Adrenal gland (tissue), 12 donors: ENCODE measurements around the gene LAMP1. TPM values are rescaled to one million over a fixed set of nuclear protein-coding genes. Genes with fewer than 3 reads are reported as not detected.
"Not testable (repeated sequence)": the region's sequence is repeated elsewhere in the genome, so short reads cannot be mapped to it uniquely, and the experiment has no call there.

ENCODE experiments used
- DNase-seq, 7 donors: peaks; one replicate each; pipeline ENCODE4 v3.0.0-alpha.2; 2019 to 2020
- H3K27ac ChIP-seq, 5 donors: fragments of 200-600 bp; sonication (generic) in 4 of 5; 1 replicate in 3 of 5; 2 replicates in 2 of 5; pipeline versions ENCODE4 v1.5.1 to v1.8.0; 2016 to 2020; ENCODE audit warnings: mild to moderate bottlenecking in 1 of 5
- H3K27me3 ChIP-seq: fragments of 200-600 bp; 2 replicates; pipeline ENCODE4 v1.8.0; 2021
- H3K36me3 ChIP-seq, 2 donors: fragments of 200-600 bp; replicated peaks in 1 of 2; 1 replicate in 1 of 2; 2 replicates in 1 of 2; pipeline versions ENCODE4 v1.5.1 to v1.8.0; 2018 to 2022
- H3K4me1 ChIP-seq, 2 donors: fragments of 200-600 bp; replicated peaks in 1 of 2; 1 replicate in 1 of 2; 2 replicates in 1 of 2; pipeline versions ENCODE4 v1.5.1 to v1.8.0; 2018 to 2021
- H3K4me3 ChIP-seq, 4 donors: fragments of 200-600 bp; sonication (generic) in 3 of 4; one replicate each; pipeline ENCODE4 v1.5.1; 2016 to 2018
- H3K9me3 ChIP-seq, 3 donors: fragments of 200-600 bp; sonication (generic) in 1 of 3; replicated peaks in 1 of 3; 1 replicate in 2 of 3; 2 replicates in 1 of 3; pipeline versions ENCODE4 v1.5.1 to v1.8.0; 2016 to 2021
- POLR2A ChIP-seq, 2 donors: fragments of 450-650 bp; IDR thresholded peaks; one replicate each; pipeline ENCODE4 v1.6.1; 2017; ENCODE audit warnings: antibody characterized with exemption in 2 of 2, mild to moderate bottlenecking in 2 of 2, moderate library complexity in 1 of 2
- WGBS, 4 donors: extraction: QIAGEN DNeasy Blood & Tissue Kit in 2 of 4; methylation state at CpG; one replicate each; pipeline versions ENCODE4 v1.1.5 to v1.1.7; 2013 to 2017; 5-methylcytosine and 5-hydroxymethylcytosine counted together
- intact Hi-C, 2 donors: fragments of 100-400 bp; cut with DNase I; formaldehyde crosslinking; loops; one replicate each; pipeline versions ENCODE4 v1.14.1 to v1.15.0; 2022 to 2023
- polyA plus RNA-seq, 3 donors: library from polyadenylated mRNA; stranded (reverse); fragments of 200-250 nt in 2 of 3; fragments of 350-450 nt in 1 of 3; fragmentation: Illumina TruSeq in 1 of 3; extraction: RNeasy Lipid Tissue Mini Kit (QIAGEN cat#74804) in 1 of 3; gene quantifications; one replicate each; pipeline ENCODE4 v1.2.3, GENCODE V29; 2013 to 2014
- total RNA-seq, 9 donors: library from RNA; depleted of rRNA in 4 of 9; stranded (reverse); fragments of >200 nt in 4 of 9; fragments of 120-200 nt in 1 of 9; fragmentation: NEBNext Ultra II Directional in 1 of 9; extraction: Animal tissue kit (Norgen Biotek cat#: 25700) in 1 of 9; gene quantifications; one replicate each; pipeline versions ENCODE4 v1.1.0 to v1.2.4, GENCODE V29; 2013 to 2023
- TF ChIP-seq, protein P1 (sequence below), 6 experiments: fragments of 450-650 bp in 4 of 6; fragments of 200-600 bp in 2 of 6; sonication (generic) in 1 of 6; IDR thresholded peaks; 1 replicate in 5 of 6; 2 replicates in 1 of 6; pipeline versions ENCODE4 v1.5.1 to v1.8.0; 2016 to 2021; ENCODE audit warnings: antibody characterized with exemption in 6 of 6, mild to moderate bottlenecking in 2 of 6, moderate library complexity in 1 of 6
- donor health status: healthy with polysubstance abuse.
- donor health status: Bipolar disorder and iron deficiency.
- donor health status: DM: yes; HTN: yes; CAD: no.
- donor health status: DM: no; HTN: no; CAD: no.
- donor health status: DM: no; HTN: no; CAD: no.
- donor health status: DM: yes; HTN: yes; CAD: no.

Gene LAMP1
- total and polyA plus RNA-seq, 12 donors, result 40.6 to 267 (median 172) TPM

DNA sequence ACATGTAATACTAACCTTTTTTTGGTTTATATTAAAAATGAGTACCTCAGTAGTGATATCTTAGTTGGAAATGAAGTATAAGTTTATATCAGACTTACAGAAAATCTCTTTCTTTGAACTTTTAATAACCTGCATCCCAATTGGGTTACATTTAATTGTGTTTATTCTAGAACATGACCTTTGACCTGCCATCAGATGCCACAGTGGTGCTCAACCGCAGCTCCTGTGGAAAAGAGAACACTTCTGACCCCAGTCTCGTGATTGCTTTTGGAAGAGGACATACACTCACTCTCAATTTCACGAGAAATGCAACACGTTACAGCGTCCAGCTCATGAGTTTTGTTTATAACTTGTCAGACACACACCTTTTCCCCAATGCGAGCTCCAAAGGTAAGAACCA lies 12.4 kb downstream of the LAMP1 start:
- 90 to 96% (median 91%) methylated on average over 6 of the region's 6 CpGs for WGBS, 4 donors
- intact Hi-C loops, result no loop called here
- Histone ChIP-seq H3K27ac (no peak overlapping the region), H3K27me3 (no peaks in the 10 kb centered on the region), H3K4me3 (no peak overlapping the region), H3K9me3 (no peaks in the 10 kb centered on the region), H3K36me3 (peaks cover 0 to 36% of the 10 kb centered on the region in 2 donors), H3K4me1 (peaks cover 0 to 8% of the 10 kb centered on the region in 2 donors)
- TF ChIP-seq, protein P1, sequence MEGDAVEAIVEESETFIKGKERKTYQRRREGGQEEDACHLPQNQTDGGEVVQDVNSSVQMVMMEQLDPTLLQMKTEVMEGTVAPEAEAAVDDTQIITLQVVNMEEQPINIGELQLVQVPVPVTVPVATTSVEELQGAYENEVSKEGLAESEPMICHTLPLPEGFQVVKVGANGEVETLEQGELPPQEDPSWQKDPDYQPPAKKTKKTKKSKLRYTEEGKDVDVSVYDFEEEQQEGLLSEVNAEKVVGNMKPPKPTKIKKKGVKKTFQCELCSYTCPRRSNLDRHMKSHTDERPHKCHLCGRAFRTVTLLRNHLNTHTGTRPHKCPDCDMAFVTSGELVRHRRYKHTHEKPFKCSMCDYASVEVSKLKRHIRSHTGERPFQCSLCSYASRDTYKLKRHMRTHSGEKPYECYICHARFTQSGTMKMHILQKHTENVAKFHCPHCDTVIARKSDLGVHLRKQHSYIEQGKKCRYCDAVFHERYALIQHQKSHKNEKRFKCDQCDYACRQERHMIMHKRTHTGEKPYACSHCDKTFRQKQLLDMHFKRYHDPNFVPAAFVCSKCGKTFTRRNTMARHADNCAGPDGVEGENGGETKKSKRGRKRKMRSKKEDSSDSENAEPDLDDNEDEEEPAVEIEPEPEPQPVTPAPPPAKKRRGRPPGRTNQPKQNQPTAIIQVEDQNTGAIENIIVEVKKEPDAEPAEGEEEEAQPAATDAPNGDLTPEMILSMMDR (IDR thresholded peaks at IDR 0.05), result no peak
- TF ChIP-seq POLR2A (IDR thresholded peaks at IDR 0.05), result no peak
- DNase-seq, result no peak

DNA sequence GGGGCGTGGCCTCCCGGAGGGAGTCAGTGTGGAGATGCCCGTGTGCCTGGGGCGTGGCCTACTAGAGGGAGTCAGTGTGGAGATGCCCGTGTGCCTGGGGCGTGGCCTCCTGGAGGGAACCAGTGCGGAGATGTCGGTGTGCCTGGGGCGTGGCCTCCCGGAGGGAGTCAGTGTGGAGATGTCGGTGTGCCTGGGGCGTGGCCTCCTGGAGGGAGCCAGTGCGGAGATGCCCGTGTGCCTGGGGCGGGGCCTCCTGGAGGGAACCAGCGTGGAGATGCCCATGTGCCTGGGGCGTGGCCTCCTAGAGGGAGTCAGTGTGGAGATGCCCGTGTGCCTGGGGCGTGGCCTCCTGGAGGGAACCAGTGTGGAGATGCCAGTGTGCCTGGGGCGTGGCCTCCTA lies 17.1 kb downstream of the LAMP1 start:
- H3K4me1 ChIP-seq, intact Hi-C loops, H3K4me3 ChIP-seq, H3K27me3 ChIP-seq, H3K27ac ChIP-seq, DNase-seq, H3K9me3 ChIP-seq: not testable (repeated sequence)
- WGBS, 4 donors, result 94 to 97% (median 95%) methylated on average over 12 to 20 of the region's 20 CpGs
- H3K36me3 ChIP-seq, result peaks cover 0 to 56% of the 10 kb centered on the region in 2 donors

DNA sequence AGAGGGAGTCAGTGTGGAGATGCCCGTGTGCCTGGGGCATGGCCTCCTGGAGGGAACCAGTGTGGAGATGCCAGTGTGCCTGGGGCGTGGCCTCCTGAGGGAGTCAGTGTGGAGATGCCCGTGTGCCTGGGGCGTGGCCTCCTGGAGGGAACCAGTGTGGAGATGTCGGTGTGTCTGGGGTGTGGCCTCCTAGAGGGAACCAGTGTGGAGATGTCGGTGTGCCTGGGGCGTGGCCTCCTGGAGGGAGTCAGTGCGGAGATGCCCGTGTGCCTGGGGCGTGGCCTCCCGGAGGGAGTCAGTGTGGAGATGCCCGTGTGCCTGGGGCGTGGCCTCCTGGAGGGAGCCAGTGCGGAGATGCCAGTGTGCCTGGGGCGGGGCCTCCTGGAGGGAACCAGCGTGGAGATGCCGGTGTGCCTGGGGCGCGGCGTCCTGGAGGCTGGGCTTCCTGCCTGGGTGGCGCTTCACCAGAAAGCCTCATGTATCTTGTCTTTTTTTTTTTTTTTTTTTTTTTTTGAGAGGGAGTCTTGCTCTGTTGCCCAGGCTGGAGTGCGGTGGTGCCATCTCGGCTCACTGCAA lies 17.9 kb downstream of the LAMP1 start:
- H3K27me3 ChIP-seq, H3K4me1 ChIP-seq, H3K27ac ChIP-seq, H3K9me3 ChIP-seq, intact Hi-C loops, H3K4me3 ChIP-seq, DNase-seq: not testable (repeated sequence)
- WGBS, 4 donors, result 92 to 95% (median 92%) methylated on average over 19 to 23 of the region's 23 CpGs
- peaks cover 0 to 57% of the 10 kb centered on the region in 2 donors for H3K36me3 ChIP-seq

DNA sequence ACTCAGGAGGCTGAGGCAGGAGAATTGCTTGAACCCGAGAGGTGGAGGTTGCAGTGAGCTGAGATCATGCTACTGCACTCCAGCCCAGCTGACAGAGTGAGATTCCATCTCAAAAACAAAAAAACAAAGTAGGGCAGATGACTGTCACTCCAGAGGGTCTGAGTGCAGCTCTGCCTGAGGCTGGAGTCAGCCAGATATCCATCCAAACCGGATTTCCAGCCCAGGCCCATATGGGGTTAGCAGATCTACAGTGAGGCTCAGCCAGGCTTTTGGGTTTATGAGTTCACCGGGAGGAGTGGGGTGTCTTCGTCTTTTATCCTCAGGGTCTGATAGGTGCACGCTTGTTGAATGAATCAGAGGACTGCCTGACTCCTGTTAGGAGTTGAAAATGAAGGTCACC lies 19.0 kb downstream of the LAMP1 start:
- Histone ChIP-seq H3K4me3 (no peak overlapping the region), H3K27me3 (no peaks in the 10 kb centered on the region), H3K36me3 (peaks cover 0 to 58% of the 10 kb centered on the region in 2 donors), H3K4me1 (no peaks in the 10 kb centered on the region), H3K9me3 (no peaks in the 10 kb centered on the region), H3K27ac (no peak overlapping the region)
- intact Hi-C loops, result no loop called here
- WGBS, 4 donors, result 73 to 92% (median 80%) methylated on average over 5 of the region's 5 CpGs
- TF ChIP-seq, protein P1 (IDR thresholded peaks at IDR 0.05), result no peak
- no peak for TF ChIP-seq POLR2A (IDR thresholded peaks at IDR 0.05)
- no peak for DNase-seq

DNA sequence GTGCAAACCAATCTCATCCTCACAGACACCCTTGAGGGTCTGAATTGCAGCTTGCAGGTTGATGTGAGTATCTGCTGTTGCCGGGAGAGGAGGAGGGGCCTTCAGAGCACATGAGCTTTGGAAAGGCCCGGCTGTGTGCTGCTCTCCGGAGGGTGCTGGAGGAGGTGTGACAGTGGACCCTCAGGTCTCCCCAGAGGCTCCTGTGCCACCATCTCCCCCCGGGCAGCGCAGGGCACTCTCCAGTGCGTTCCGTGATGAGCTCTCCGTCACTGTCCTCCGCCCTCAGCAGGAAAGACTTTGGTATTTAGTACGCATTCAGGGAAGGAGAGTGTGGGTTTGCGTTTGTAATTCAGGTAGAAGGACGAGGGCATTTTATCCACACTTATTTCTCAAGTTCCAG lies 20.0 kb downstream of the LAMP1 start:
- H3K4me3 ChIP-seq, result no peak overlapping the region
- H3K4me1 ChIP-seq, result no peaks in the 10 kb centered on the region
- peaks cover 0 to 59% of the 10 kb centered on the region in 2 donors for H3K36me3 ChIP-seq
- no peak for DNase-seq
- no peak overlapping the region for H3K27ac ChIP-seq
- H3K9me3 ChIP-seq, result no peaks in the 10 kb centered on the region
- H3K27me3 ChIP-seq, result no peaks in the 10 kb centered on the region
- intact Hi-C loops, result no loop called here
- 91 to 94% (median 92%) methylated on average over 11 to 12 of the region's 12 CpGs for WGBS, 4 donors
- no peak for TF ChIP-seq POLR2A (IDR thresholded peaks at IDR 0.05)
- TF ChIP-seq, protein P1 (IDR thresholded peaks at IDR 0.05), result no peak
